Prostate gland (tissue), 2 donors: ENCODE measurements around the gene CCDC92B.

Experiments used
- POLR2A ChIP-seq: fragments of 450-650 bp; IDR thresholded peaks from one replicate; pipeline ENCODE4 v1.6.1; 2016; ENCODE audit warnings: antibody characterized with exemption, mild to moderate bottlenecking
- TF ChIP-seq, protein P1 (sequence below), 4 experiments: fragments of 200-600 bp in 2 of 4; fragments of 450-650 bp in 2 of 4; sonication (generic) in 2 of 4; IDR thresholded peaks; 1 replicate in 3 of 4; 2 replicates in 1 of 4; pipeline ENCODE4 v1.5.1; 2016 to 2019; ENCODE audit warnings: antibody characterized with exemption in 4 of 4, mild to moderate bottlenecking in 2 of 4, moderate library complexity in 2 of 4

DNA sequence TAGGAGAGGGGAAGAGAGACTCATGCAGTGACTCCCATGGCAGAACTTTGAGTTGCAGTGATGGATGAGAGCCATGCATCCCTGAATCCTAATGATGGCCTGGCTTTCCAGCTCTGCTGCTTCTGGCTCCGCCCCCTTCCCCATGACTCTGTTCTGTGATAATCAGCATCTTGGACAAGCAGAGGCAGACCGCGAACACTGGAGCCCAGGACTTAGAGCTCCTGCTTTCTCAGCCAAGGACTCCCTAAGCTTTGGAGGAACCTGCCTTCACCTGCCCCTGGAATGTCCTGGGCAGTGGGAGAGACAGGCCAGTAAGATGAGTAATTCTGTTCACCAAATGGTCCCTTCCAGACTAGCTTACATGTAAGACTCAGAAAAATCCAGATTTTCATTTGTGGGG lies 12.5 kb downstream of the CCDC92B start:
- TF ChIP-seq, protein P1, sequence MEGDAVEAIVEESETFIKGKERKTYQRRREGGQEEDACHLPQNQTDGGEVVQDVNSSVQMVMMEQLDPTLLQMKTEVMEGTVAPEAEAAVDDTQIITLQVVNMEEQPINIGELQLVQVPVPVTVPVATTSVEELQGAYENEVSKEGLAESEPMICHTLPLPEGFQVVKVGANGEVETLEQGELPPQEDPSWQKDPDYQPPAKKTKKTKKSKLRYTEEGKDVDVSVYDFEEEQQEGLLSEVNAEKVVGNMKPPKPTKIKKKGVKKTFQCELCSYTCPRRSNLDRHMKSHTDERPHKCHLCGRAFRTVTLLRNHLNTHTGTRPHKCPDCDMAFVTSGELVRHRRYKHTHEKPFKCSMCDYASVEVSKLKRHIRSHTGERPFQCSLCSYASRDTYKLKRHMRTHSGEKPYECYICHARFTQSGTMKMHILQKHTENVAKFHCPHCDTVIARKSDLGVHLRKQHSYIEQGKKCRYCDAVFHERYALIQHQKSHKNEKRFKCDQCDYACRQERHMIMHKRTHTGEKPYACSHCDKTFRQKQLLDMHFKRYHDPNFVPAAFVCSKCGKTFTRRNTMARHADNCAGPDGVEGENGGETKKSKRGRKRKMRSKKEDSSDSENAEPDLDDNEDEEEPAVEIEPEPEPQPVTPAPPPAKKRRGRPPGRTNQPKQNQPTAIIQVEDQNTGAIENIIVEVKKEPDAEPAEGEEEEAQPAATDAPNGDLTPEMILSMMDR (IDR thresholded peaks at IDR 0.05) = no peak
- no peak for TF ChIP-seq POLR2A
